ENCODE measurements around the gene CDK2.

Gene CDK2

DNA sequence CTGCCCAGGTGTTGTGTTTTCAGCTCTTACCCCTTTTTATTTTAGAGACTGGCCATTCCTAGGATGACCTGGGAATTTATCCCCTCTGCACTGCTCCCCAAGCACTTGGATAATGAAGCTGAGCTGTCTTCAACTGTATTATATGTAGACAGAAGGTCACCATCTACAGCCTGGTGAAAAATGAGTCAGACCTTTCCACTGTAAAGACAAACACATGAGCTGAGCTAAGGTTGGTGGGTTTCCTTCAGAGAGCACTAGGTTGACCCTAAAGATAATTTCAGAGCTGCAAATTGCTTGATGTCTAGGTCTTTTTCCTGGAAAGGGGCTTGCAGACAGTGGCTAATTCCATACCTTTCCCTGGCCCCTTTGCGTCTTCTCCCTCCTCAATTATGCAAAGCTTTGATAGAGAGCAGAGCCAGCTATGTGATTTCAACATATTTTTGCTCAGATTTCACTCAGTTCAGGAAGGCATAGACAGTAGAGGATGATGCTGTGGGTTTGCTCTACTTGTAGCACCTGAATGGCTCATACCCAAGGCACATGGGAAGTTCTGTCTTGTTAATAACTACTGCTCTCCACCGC, 45.0 kb downstream of the CDK2 start:
- DNase-seq (ENCODE audit: low read depth in 2 of 2): no peak

GRCh38 chr12:56013482-56013881, 46.9 kb downstream of the CDK2 start:
- DNase-seq (ENCODE audit: low read depth in 2 of 2): no peak

DNA sequence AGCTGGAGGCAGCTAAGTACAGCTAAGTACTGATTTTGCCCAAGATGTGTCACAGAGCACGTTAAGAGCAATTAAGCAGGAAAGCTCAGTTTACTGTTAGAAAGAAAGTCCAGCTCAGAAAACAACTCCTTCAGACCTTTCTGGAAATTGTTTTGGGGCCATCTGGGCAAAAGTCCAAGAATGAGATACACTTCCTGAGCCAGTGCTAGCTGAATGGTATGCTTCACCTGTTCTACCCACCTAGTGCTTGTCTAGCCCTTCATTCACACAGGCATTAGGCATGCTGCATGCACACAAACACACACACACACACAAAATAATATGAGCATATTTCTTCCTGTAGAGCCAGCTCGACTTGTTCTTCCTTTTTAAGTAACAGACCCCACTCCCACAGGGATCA, 47.6 kb downstream of the CDK2 start:
- no peak for DNase-seq (ENCODE audit: low read depth in 2 of 2)

DNA sequence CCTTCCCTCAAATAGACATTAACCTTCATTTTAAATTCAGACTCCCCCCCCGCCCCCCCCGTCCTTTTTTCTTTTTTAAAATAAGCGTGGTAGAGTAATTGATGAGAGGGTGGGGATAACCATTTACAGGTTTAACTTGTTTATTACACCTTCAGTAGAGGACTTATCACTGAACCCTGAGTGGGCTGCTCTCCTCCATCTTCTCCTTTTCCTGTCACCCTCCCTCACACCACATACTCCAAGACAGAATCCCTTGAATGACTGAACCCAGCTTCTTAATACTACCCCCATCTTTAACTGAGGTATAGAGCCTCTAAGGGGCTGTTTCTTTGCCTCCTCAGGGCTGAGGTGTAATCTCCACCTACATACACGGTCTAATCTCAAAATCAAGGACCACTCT, 50.6 kb downstream of the CDK2 start:
- no peak for DNase-seq (ENCODE audit: low read depth in 2 of 2)

DNA sequence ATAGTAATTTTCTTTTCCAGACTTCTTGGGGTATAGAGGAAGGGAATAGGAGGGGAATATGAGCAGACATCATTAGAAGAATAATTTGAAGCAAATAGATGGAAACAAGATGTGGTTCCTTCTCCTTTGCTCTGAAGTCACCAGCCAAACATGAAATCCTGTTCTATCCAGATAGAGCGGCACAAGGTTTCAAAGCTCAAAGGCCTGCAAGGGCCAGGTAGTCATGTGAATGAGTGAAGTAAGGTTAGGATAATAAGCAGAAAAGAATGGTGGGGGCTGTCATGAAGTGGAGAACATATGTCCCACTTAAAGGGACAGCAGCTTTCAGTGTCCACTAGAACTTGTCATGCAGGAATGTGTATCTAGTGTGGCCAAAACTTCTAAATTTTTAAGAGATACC, 51.7 kb downstream of the CDK2 start:
- no peak for DNase-seq (ENCODE audit: low read depth in 2 of 2)

- no peak for DNase-seq (ENCODE audit: low read depth in 2 of 2)
Measured at GRCh38 chr12:56020423-56021184, 54.0 kb downstream of the CDK2 start, which contains the start of gene IKZF4. Gene IKZF4, plus strand, starts transcription at chr12:56021043. Its CDS starts 451 bp downstream, at chr12:56021494.

DNA sequence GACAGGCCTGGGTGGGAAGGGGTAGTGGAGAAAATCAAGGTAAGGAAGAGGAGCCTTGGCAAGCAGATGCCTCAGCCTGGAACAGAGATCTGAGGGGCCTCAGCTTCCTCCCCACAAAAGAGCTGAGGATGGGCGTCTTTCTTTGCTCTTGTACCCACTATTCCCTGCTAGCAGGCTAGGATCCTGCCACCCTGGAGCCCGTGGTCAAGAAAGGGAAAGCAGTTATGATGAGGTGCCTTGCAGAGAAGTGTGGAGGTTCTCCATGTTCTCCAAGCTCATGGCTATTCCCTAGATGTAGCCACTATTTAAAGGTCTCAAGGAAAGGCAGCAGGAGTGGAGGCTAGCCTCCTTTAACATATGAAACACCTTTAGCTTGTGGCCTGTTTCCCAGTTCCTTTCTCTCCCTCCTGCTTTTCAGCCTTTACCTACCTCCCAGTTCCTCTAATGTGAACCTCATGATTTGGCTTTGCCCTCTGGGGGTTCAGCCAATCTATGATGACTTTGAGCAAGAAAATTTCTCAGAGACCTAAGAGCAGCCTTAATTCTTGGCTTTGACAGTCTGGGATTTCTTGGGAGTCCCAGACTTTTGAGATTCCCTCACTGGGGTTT, 55.4 kb downstream of the CDK2 start:
- DNase-seq (ENCODE audit: low read depth in 2 of 2): no peak

All from stimulated activated CD4-positive, alpha-beta T cell treated with anti-CD3 and anti-CD28 coated beads, Interleukin-12 subunit alpha, Interleukin-12 subunit beta, amount 100 ng/mL, for 24 hours (primary cell).